ENCODE results near the gene AATK. TPM values are rescaled to one million over a fixed set of nuclear protein-coding genes. Genes with fewer than 3 reads are reported as not detected.

AATK gene
- total and polyA plus RNA-seq, 2 experiments from 2014 or later: 5.7 to 6.3 TPM

DNA sequence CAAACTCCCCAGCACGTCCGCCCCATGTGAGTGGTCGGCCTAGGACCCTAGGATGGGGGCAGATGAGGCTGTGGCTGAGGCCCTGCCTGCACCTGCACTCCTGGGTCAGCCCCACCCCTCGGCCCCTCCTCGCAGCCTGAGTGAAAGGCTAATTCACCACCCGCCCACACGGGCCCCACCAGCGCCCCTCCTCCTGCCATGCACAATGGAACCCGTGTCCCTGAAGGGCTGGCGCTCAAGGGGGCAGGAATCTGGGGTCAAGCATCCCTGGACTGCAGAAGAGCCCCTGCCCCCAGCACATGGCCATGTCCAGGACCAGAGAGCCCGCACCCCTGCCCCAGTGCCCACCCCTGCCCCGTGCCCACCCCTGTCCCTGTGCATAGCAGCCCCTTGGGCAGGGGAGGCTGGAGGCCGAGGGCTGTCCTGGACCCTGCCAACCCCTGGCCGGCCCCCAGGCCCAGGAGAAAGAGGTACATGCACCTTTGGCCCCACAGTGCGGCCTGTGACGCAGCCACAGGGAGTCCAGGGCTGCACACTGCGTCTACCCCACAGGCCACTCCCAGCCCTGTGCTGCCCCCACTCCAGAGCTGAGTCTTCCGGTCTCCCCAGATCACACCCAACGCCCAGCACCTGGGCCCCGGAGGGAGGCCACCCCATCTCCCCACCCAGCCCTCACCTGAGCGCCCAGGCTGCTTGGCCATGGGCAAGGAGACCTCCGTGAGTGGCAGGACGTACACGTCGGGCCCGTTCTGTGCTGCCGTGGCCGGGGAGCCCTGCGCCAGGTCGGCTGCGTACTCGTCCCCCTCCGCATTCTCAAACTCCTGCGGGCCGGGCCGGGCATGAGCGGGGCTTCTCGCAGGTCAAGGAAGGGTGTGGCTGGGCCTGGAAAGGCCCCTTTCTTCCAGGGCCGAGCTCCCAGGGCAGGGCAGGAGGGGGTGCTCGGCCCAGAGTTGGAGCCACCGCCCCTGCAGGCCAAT is 35.3 kb downstream of the AATK start:
- no peak for DNase-seq (ENCODE audit: low spot score)
- H3K4me3 ChIP-seq: no peak overlapping the region
- 89% methylated on average over 39 of the region's 41 CpGs for WGBS (ENCODE audit: low lambda C conversion rate, missing lambda C conversion rate)
- no peaks in the 10 kb centered on the region for H3K9me3 ChIP-seq (ENCODE audit: low read depth)
- peak overlapping the region; percentile 76 for H3K27ac ChIP-seq
- no peaks in the 10 kb centered on the region for H3K79me2 ChIP-seq
- H3K9me2 ChIP-seq (replicated peaks; ENCODE audit: insufficient read depth): no peaks in the 10 kb centered on the region
- H3K36me3 ChIP-seq (replicated peaks; ENCODE audit: insufficient read depth, low read depth): no peaks in the 10 kb centered on the region
- H4K20me1 ChIP-seq (ENCODE audit: insufficient read depth, poor library complexity, severe bottlenecking): no peaks in the 10 kb centered on the region
- H3K27me3 ChIP-seq: no peaks in the 10 kb centered on the region
- peak overlapping the region; percentile 41 for H3K4me2 ChIP-seq
- TF ChIP-seq, protein P1, sequence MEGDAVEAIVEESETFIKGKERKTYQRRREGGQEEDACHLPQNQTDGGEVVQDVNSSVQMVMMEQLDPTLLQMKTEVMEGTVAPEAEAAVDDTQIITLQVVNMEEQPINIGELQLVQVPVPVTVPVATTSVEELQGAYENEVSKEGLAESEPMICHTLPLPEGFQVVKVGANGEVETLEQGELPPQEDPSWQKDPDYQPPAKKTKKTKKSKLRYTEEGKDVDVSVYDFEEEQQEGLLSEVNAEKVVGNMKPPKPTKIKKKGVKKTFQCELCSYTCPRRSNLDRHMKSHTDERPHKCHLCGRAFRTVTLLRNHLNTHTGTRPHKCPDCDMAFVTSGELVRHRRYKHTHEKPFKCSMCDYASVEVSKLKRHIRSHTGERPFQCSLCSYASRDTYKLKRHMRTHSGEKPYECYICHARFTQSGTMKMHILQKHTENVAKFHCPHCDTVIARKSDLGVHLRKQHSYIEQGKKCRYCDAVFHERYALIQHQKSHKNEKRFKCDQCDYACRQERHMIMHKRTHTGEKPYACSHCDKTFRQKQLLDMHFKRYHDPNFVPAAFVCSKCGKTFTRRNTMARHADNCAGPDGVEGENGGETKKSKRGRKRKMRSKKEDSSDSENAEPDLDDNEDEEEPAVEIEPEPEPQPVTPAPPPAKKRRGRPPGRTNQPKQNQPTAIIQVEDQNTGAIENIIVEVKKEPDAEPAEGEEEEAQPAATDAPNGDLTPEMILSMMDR (IDR thresholded peaks at IDR 0.05; ENCODE audit: poor library complexity): no peak
- TF ChIP-seq EZH2phosphoT487 (IDR thresholded peaks at IDR 0.05; ENCODE audit: low read depth, severe bottlenecking, unreplicated experiment) (no peak), EZH2 (IDR thresholded peaks at IDR 0.05; ENCODE audit: borderline replicate concordance) (no peak)
- peaks cover 14% of the 10 kb centered on the region for H3K4me1 ChIP-seq (ENCODE audit: insufficient read depth)
- H2AFZ ChIP-seq: no peak overlapping the region

DNA sequence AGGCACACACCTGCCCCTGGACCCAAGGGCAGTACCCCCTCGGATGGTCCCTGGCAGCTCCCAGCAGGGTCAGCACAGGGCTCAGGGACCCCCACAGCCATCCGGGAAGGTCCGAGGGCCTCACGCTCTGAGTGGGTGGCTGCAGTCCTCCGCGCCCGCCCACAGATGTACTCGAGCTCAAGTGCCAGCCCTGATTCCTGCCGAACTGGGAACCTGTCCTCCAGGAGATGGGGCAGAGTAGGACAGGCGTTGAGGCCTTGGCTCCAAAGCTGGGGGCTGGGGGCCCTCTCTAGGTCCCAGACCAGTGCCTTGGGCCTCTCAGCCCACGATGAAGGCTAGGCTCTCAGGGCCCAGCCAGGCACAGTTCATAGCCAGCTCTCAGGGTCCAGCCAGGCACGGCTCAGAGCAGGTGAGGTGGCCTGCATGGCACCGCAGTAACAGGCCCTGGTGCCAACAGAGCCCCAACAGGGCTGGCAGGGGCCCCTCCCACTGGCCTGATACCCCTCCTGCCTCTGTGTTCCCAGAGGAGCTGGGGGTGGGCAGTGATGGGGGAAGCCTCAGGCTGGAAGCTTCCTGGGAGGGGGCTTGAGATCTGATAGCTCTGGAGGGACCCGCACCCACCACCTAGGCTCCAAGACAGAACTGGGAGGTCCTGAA is 36.2 kb downstream of the AATK start:
- H3K9me3 ChIP-seq (ENCODE audit: low read depth): no peaks in the 10 kb centered on the region
- no peaks in the 10 kb centered on the region for H3K79me2 ChIP-seq
- H4K20me1 ChIP-seq (ENCODE audit: insufficient read depth, poor library complexity, severe bottlenecking): no peaks in the 10 kb centered on the region
- H3K4me2 ChIP-seq: no peak overlapping the region
- H3K36me3 ChIP-seq (replicated peaks; ENCODE audit: insufficient read depth, low read depth): no peaks in the 10 kb centered on the region
- TF ChIP-seq EZH2phosphoT487 (IDR thresholded peaks at IDR 0.05; ENCODE audit: low read depth, severe bottlenecking, unreplicated experiment): no peak
- no peaks in the 10 kb centered on the region for H3K27me3 ChIP-seq
- WGBS (ENCODE audit: low lambda C conversion rate, missing lambda C conversion rate): 88% methylated on average over 14 of the region's 14 CpGs
- no peak overlapping the region for H3K4me3 ChIP-seq
- H2AFZ ChIP-seq: no peak overlapping the region
- H3K9me2 ChIP-seq (replicated peaks; ENCODE audit: insufficient read depth): no peaks in the 10 kb centered on the region
- no peak overlapping the region for H3K27ac ChIP-seq
- no peak for DNase-seq (ENCODE audit: low spot score)
- peaks cover 14% of the 10 kb centered on the region for H3K4me1 ChIP-seq (ENCODE audit: insufficient read depth)

DNA sequence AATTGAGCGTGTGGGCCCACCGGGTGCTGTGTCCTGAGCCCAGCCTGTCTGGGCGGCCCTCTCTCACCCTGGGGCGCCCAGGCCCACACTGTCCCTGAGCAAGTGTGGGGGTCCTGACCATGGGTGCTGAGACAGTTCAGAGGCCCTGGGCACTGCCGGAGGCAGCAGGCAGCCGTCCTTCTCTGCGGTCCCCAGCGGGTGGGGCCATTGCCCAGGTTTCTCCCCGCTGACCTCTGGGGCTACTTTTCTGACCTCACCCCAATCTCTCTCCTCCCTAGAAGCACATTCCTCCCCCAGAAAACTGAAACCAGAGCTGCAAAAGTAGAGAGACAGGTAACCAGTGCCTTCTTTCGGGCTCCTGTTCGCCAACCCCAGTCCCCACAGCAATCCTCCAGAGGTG is 36.7 kb downstream of the AATK start:
- no peak overlapping the region for H2AFZ ChIP-seq
- no peaks in the 10 kb centered on the region for H3K27me3 ChIP-seq
- H3K9me2 ChIP-seq (replicated peaks; ENCODE audit: insufficient read depth): no peaks in the 10 kb centered on the region
- H3K9me3 ChIP-seq (ENCODE audit: low read depth): no peaks in the 10 kb centered on the region
- H3K4me3 ChIP-seq: no peak overlapping the region
- TF ChIP-seq EZH2 (IDR thresholded peaks at IDR 0.05; ENCODE audit: borderline replicate concordance) (no peak), EZH2phosphoT487 (IDR thresholded peaks at IDR 0.05; ENCODE audit: low read depth, severe bottlenecking, unreplicated experiment) (no peak)
- TF ChIP-seq, protein P1 (IDR thresholded peaks at IDR 0.05; ENCODE audit: poor library complexity): no peak
- no peak for DNase-seq (ENCODE audit: low spot score)
- H3K4me1 ChIP-seq (ENCODE audit: insufficient read depth): peaks cover 14% of the 10 kb centered on the region
- H3K36me3 ChIP-seq (replicated peaks; ENCODE audit: insufficient read depth, low read depth): no peaks in the 10 kb centered on the region
- no peaks in the 10 kb centered on the region for H3K79me2 ChIP-seq
- H4K20me1 ChIP-seq (ENCODE audit: insufficient read depth, poor library complexity, severe bottlenecking): no peaks in the 10 kb centered on the region
- H3K4me2 ChIP-seq: no peak overlapping the region
- 89% methylated on average over 11 of the region's 11 CpGs for WGBS (ENCODE audit: low lambda C conversion rate, missing lambda C conversion rate)
- no peak overlapping the region for H3K27ac ChIP-seq

DNA sequence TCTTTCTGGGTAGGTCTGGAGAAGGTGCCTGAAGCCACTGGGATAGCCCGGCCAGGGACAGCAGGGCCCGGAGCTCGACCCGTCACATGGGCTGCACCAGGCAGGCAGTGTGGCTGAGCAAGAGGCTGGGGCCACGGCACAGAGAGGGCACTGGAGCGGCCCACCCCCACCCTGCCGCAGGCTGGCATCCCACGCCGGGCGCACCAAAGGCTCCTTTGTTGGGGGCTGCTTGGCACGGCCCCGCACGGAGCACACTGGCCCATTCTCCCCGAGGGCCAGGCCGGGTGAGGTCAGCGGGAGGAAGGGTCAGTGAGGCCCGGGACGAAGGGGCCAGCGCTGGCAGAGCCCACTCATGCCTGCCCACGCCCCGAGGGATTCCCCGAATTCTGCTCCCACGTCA is 37.2 kb downstream of the AATK start:
- TF ChIP-seq, protein P1 (IDR thresholded peaks at IDR 0.05; ENCODE audit: poor library complexity): no peak
- TF ChIP-seq EZH2 (IDR thresholded peaks at IDR 0.05; ENCODE audit: borderline replicate concordance) (no peak), EZH2phosphoT487 (IDR thresholded peaks at IDR 0.05; ENCODE audit: low read depth, severe bottlenecking, unreplicated experiment) (no peak)
- no peaks in the 10 kb centered on the region for H4K20me1 ChIP-seq (ENCODE audit: insufficient read depth, poor library complexity, severe bottlenecking)
- H3K36me3 ChIP-seq (replicated peaks; ENCODE audit: insufficient read depth, low read depth): no peaks in the 10 kb centered on the region
- no peak overlapping the region for H3K4me3 ChIP-seq
- H3K27me3 ChIP-seq: no peaks in the 10 kb centered on the region
- H3K79me2 ChIP-seq: no peaks in the 10 kb centered on the region
- H3K9me3 ChIP-seq (ENCODE audit: low read depth): no peaks in the 10 kb centered on the region
- peaks cover 14% of the 10 kb centered on the region for H3K4me1 ChIP-seq (ENCODE audit: insufficient read depth)
- no peak overlapping the region for H3K27ac ChIP-seq
- H3K4me2 ChIP-seq: no peak overlapping the region
- no peak overlapping the region for H2AFZ ChIP-seq
- DNase-seq (ENCODE audit: low spot score): no peak
- 93% methylated on average over 21 of the region's 23 CpGs for WGBS (ENCODE audit: low lambda C conversion rate, missing lambda C conversion rate)
- H3K9me2 ChIP-seq (replicated peaks; ENCODE audit: insufficient read depth): no peaks in the 10 kb centered on the region

All from hepatocyte (in vitro differentiated cells).